HG03103 (cell line): ENCODE measurements around the gene PIK3R1.

Experiments
- ATAC-seq: cut with Tn5 transposase; IDR thresholded peaks from one replicate; pipeline ENCODE4 v1.9.1; 2021; ENCODE audit warnings: low read depth; ENCODE audit not compliant: unreplicated experiment

PIK3R1 gene

GRCh38 chr5:68215208-68215897 is at the start of gene PIK3R1:
TSS of gene PIK3R1 (plus strand) at chr5:68215756. CDS start at chr5:68226676, 10,920 bp downstream.
- peak; percentile 75 for ATAC-seq

GRCh38 chr5:68167195-68167651 is 48.3 kb upstream of the PIK3R1 start:
- no peak for ATAC-seq

- ATAC-seq = no peak
Measured at GRCh38 chr5:68169903-68170302, 45.7 kb upstream of the PIK3R1 start.

GRCh38 chr5:68170826-68171558 is 44.6 kb upstream of the PIK3R1 start:
- no peak for ATAC-seq

- ATAC-seq = no peak
Measured at GRCh38 chr5:68172314-68172713, 43.2 kb upstream of the PIK3R1 start.

- no peak for ATAC-seq
Measured at GRCh38 chr5:68173007-68173406, 42.5 kb upstream of the PIK3R1 start.

- ATAC-seq = no peak
Measured at GRCh38 chr5:68176253-68176652, 39.3 kb upstream of the PIK3R1 start.

- no peak for ATAC-seq
Measured at GRCh38 chr5:68176802-68177479, 38.6 kb upstream of the PIK3R1 start.

GRCh38 chr5:68177676-68178075 is 37.9 kb upstream of the PIK3R1 start:
- ATAC-seq = no peak

GRCh38 chr5:68178579-68178978 is 37.0 kb upstream of the PIK3R1 start:
- ATAC-seq = no peak

- no peak for ATAC-seq
Measured at GRCh38 chr5:68180121-68181038, 35.2 kb upstream of the PIK3R1 start.

- no peak for ATAC-seq
Measured at GRCh38 chr5:68181039-68181599, 34.4 kb upstream of the PIK3R1 start.

- ATAC-seq = no peak
Measured at GRCh38 chr5:68182094-68182493, 33.5 kb upstream of the PIK3R1 start.

GRCh38 chr5:68182534-68182933 is 33.0 kb upstream of the PIK3R1 start:
- ATAC-seq = no peak

GRCh38 chr5:68187268-68188055 is 28.1 kb upstream of the PIK3R1 start:
- ATAC-seq = no peak

- no peak for ATAC-seq
Measured at GRCh38 chr5:68189171-68189570, 26.4 kb upstream of the PIK3R1 start.

GRCh38 chr5:68189613-68190012 is 25.9 kb upstream of the PIK3R1 start:
- ATAC-seq = no peak

- no peak for ATAC-seq
Measured at GRCh38 chr5:68190619-68191018, 24.9 kb upstream of the PIK3R1 start.

GRCh38 chr5:68191083-68191791 is 24.3 kb upstream of the PIK3R1 start:
- no peak for ATAC-seq
